GM18907 (cell line): Measurements from ENCODE around the gene GJB6.

Experiments used
- ATAC-seq: cut with Tn5 transposase; IDR thresholded peaks from one replicate; pipeline ENCODE4 v1.9.1; 2021; ENCODE audit warnings: mild to moderate bottlenecking, moderate library complexity; ENCODE audit not compliant: unreplicated experiment

Gene GJB6

DNA sequence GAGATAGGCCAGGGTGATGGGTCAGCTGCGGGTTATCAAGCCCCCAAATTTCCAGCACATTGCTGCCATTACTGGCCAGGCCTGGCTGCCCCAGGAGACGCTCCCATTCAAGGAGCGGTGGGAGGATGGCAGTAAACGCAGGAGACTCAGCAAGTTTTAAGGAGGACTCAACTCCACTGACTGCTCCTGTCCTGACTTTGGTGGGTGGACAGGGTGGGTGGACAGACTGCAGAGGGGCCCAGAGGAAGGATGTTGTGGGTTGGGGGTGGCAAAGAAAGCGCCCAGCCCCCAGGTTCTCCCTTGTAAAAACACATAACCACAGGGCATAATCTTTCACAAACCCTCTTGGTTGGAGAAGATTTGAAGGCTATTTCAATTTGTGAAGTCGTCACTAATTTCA is 4.4 kb downstream of the GJB6 start:
- no peak for ATAC-seq

DNA sequence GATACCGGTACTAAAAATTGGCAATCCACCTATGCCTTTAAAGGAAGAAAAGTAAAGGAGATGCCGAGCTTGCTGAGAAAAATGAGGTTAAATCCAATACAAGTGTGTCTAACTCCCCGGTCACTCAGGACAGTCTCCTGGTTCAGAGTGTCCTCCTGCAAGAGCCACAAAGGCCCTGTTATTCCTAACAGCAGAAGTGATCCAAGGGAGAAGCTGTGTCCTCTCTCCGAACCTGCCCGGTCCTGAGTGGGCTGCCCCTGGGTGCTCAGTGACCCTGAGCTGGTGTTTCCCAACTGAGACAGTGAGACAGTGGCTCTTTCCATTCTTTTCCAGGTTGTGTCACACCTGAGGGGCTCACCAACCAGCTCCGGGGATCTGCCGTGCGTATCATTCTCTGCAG is 4.8 kb downstream of the GJB6 start:
- ATAC-seq: no peak

DNA sequence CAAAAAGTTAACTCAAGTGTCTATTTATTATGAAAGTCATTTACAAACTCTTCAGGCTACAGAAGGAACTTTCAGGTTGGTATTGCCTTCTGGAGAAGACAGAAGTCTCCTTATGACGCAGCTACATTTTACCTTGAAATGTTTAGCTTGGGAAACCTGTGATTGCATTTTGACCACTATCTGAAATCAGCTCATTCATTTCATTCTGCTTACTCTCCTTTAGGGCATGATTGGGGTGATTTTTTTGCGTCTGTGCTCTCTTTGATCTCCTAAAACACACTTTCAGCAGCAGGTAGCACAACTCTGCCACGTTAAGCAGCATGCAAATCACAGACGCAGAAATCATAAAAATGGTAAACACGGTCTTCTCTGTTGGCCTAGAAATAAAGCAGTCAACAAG is 9.6 kb downstream of the GJB6 start:
- ATAC-seq: no peak

DNA sequence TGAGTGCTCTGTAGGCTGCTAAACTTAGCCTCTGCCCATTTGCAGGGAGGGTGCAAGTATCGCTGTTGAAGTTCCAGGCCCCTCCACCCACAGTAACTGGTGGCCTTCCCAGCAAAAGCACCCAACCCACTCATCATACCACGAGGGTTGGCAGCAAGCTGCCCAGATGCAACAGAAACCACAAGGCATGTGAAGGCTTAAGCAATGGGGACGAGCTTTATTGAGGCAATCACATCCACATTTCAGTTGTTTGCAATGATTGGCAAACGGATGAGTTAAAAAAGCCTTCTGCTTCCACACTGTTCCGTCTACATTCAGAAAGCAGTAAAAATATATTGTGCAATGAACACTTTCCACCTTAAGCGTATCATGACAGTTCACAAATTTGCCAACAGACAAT is 10.3 kb downstream of the GJB6 start:
- ATAC-seq: no peak

DNA sequence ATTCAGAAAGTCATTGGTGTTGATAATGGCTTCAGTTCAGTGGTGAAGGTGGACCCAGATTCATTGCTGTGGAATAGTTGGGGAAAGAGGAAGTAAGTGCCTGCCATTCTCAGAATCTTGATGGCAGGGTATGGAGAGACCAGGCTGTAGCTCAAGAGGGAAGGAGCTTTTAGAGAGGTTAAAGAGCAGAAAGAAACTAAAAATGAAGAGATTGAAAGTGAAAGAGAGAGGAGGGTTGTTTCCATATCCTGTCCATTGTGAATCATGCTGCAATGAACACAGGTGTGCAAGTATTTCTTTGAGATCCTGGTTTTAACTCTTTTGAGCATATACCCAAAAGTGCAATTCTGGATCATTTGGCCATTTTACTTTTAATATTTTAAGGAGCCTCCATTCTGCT is 12.5 kb downstream of the GJB6 start:
- ATAC-seq: peak; percentile 93

DNA sequence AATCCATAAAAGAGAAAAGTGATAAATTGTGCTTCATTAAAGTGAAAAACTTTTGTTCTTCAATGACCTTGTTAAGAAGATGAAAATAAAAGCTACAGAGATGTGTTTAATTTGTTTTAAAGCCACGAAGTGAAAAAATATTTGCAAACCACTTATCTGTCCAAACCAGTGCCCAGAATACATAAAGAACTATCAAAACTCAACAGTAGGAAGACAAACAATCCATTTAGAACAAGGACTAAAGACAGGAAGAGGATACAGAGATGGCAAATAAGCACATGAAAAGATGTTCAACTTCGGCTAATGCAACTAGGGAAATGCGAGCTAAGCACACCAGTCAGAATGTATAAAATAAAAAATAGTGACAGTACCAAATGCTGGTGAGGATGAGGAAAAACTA is 15.0 kb downstream of the GJB6 start:
- no peak for ATAC-seq

DNA sequence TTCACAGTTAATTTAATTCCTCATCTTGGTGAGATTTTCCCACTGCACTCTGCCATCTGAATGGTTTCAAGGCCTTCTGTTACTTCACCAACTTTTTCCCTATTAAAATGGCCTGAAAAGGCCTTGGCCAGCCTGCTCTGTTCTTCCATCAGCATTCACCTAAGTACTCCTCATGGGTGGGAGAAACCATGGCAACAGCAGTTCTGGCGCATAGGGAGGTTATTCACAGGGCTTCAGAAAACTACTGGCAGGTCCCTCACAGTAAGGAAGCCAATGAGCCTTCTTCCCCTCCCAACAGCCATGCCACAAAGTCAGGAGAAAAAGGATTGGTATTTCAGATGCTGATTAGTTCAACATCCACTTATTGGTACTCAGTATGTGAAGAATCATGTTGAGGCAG is 22.2 kb downstream of the GJB6 start:
- no peak for ATAC-seq

DNA sequence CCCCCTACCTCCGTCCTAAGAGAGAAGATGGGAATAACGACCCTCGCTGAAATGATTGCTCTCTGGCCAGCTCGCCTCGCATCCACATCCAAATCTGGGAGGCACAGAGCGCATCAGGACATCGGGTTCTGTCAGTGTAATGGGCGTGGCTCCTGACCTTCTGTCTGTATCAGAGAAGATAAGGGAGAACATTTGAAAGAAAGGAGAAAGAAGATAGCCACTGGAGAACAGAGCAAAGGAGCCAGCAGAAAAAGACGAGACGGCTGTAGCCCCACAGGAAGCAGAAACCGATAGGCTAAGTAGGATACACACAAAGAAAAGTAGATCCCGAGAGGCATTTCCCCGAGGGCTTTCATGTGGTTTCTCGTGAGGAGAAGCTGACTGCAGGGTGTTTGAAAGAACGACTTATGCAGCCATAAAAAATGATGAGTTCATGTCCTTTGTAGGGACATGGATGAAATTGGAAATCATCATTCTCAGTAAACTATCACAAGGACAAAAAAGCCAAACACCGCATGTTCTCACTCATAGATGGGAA is 25.4 kb downstream of the GJB6 start:
- no peak for ATAC-seq

DNA sequence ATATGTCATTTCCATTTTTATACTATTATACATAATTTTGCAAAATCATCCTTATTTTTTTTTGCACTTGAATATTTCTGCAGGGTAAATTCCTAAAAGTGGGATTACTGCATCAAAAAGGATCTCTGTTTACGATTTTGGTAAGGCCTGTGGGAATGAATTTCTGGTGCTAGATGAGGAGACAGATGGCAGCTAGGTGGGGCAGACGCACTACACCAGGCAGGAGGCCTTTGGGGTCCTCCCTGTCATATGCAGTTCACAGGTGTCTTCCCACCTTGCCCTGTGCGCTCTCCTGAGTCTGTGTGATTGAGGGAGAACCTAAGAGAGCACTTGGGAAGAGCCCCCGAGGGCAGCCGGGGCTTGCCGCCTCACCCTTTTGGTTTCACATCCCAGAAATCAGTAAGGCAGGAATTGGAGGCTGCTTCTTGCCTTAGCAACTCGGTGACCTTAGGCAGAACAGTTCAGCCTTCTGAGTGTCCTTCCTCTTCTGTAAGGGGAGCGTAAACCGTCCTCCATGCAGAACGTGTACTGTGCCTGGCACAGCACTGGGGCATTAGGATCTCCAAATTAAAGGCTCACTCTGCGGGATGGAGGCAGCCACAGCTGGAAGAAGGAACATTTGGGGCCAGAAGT is 25.9 kb downstream of the GJB6 start:
- ATAC-seq: no peak

DNA sequence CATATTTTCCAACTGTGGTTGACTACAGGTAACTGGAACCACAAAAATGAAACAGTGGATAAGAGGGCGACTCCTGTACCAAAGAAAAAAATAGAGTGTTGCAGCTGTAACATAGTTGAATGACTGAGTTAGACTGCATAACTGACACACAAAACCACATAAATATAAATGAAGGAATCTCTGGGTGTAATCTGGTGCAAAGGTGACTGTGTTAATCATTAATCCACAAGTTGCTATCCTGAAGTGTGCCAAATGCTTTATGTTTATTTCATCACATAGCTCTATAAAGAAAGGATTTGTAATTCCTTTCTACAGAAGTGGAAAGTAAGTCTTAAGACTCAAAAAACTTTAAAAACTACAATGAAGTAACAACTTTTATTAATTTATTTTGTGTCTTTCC is 33.3 kb downstream of the GJB6 start:
- ATAC-seq: no peak

DNA sequence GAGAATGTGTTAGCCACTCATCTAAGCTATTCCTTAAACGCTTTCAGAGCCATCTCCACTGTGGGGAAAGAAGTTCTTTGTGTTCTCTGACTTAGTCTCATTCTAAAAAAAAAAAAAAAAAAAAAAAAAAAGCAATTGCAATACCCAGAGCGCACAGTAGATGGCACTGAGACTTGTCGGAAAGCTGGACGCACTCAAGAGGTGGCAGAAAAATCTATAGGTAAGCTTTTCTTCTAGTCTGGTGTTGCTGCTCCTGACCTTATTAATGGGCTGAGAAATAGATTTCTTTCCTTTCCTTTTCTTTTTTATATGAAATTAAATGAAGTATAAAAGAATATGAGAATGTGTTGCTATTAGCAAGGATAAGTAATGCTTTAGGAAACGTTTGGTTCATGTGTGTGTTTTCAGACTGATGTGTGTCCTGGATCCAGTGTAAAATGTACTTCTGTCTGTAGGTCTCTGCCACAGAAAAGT is 34.7 kb downstream of the GJB6 start:
- no peak for ATAC-seq

DNA sequence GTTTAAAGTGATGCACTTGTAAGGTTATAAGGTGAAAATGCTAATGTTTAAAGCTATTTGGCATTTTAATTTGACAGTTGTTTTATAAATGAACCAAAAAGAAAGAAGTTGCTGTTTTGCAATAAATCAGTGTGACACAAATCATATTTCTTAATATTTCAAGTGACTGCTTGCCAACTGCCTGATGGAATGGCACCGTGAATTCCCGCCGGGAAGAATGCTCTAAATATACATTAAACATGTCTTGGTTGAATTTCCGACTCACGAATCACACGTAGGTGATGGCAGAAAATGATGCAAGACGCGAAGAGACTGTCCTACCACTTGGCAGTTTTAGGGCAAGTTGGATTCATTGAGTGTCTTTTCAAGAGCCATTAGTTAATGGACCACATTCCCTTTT is 36.3 kb downstream of the GJB6 start:
- no peak for ATAC-seq

DNA sequence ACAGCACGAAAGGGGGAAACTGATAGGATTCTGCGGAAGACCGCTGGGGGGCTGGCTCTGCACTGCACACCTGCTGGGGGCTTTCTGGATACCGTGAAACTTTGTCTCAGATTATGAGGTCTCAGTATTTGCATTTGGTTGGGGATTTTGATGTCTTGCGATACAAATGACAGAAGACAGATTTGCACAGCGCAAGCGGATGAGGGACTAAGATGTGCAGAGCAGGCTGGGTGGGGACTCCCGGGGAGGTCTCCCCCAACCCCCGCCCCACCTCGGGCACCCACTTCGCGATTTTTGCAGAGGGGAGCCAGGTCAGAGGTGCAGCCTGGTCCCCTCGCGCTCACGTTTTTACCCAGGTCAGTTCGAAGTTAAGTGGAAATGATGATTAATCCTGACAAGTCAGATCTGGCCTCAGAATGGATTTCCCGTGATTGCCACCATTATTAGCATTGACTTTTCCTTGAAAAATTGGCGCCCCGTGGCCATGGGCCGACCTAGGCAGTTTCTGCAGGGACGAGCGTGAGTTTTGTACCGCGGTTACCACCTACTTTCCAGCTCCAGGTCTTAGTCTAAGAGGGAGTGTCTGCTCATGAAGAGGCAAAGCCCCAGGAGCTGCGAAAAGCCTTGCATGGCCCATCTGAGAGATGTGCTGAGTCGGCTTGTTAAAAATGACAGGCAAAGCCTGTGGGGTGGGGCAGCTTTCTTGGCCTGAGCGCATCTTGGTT is 38.0 kb downstream of the GJB6 start:
- ATAC-seq: peak; percentile 39

DNA sequence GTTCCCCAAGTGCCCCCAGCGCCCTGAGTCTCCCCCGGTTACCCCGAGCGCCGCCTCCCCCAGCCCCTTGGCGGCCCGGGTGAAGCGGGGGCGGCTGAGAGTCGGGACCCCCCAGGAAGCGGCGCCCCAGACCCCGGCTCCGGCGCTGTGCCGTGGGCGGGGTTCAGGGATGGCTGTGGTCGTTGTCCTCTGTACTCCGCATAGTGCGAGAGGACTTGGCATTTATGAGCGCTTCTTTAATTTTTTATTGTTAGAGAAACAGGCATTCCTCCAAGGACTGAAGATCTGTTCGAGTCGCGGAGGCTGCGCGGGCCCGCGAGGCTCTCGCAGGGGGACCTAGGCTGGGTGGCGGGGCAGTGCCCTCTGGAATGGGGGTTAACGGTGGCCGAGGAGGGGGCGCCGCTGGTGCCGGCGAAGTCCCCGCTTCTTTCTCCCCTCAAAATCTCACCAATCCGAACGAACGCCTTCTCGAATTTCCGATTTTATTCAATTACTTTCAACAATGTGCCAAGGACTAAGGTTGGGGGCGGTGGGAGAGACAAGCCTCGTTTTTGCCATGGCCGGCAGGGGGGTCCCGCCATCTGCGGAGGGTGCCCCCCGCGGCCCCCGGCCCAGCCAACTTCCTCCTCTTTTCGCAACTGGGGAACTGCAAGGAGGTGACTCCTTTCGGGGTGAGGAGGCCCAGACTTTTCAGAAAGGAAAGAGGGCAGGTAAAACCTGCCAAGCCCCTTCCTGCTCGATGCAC is 38.8 kb downstream of the GJB6 start:
- no peak for ATAC-seq

DNA sequence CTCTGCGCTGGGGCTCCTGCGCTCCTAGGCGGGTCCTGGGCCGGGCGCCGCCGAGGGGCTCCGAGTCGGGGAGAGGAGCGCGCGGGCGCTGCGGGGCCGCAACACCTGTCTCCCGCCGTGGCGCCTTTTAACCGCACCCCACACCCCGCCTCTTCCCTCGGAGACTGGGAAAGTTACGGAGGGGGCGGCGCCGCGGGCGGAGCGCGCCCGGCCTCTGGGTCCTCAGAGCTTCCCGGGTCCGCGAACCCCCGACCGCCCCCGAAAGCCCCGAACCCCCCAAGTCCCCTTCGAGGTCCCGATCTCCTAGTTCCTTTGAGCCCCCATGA is 39.3 kb downstream of the GJB6 start, which contains the start of gene GJB2:
Gene GJB2, minus strand, starts transcription at position 103 of the 326 bp plus-strand sequence. CDS start 3,357 bp downstream, outside the sequence.
- ATAC-seq: no peak

DNA sequence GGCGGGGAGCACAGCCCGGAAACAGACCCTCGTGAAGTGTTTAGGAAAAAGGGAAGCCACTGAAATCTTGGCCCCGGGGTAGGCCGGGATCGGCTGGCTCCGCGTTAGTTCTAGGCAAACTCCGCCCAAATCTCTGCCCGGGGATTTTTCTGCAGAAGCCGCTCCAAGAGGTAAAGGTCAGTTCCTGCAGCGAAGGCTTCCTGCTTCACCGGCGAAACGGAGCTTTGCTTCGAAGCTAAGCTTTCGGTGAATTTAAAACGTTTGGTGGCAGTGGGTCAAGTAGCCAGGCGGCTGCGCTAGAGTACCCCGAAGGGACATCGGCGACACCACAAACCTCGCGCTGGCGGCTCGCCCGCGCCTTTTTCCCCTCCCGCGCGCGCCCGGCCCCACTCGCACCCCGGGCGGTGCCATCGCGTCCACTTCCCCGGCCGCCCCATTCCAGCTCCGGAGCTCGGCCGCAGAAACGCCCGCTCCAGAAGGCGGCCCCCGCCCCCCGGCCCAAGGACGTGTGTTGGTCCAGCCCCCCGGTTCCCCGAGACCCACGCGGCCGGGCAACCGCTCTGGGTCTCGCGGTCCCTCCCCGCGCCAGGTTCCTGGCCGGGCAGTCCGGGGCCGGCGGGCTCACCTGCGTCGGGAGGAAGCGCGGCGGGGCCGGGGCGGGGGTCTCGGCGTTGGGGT is 39.8 kb downstream of the GJB6 start:
- no peak for ATAC-seq

DNA sequence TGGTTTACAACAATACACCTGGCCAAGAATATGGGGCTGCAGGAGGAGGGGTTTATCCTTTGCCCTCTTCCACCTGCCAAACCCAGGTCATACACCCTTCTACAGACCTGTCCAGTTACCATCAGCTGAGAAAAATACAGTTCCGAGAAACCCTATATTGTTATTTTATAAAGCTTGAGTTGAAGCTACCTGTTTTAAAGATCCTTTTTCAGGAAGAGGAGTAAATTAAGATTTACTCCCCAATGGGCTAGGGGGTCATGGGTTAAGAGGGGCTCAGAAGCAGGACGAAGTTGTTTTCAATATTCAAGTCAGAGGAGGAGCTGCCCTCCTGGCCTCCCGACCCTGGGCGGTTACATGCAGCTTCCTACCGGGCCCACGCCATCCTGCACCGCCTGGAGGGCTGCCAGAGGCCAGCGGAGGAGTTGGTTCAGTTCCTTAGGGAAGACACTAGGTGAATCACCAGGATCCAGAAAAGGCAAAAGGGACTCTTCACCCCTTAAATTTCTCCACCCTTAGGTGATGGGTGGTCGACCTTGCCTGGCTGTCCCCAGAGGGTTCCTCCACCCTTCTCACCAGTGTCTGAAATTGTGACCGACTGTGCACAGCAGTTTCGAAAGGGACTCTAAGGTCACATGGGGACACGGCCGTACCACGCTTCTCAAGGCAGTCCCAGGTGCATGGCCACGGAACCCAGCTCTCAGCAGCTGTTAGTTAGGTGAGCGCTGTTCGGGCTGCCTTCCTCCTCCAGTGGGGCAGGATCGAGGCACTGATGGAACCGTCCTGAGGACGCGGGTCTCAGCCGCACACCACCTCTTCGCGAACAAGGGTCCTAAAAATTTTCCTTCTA is 40.6 kb downstream of the GJB6 start:
- no peak for ATAC-seq

DNA sequence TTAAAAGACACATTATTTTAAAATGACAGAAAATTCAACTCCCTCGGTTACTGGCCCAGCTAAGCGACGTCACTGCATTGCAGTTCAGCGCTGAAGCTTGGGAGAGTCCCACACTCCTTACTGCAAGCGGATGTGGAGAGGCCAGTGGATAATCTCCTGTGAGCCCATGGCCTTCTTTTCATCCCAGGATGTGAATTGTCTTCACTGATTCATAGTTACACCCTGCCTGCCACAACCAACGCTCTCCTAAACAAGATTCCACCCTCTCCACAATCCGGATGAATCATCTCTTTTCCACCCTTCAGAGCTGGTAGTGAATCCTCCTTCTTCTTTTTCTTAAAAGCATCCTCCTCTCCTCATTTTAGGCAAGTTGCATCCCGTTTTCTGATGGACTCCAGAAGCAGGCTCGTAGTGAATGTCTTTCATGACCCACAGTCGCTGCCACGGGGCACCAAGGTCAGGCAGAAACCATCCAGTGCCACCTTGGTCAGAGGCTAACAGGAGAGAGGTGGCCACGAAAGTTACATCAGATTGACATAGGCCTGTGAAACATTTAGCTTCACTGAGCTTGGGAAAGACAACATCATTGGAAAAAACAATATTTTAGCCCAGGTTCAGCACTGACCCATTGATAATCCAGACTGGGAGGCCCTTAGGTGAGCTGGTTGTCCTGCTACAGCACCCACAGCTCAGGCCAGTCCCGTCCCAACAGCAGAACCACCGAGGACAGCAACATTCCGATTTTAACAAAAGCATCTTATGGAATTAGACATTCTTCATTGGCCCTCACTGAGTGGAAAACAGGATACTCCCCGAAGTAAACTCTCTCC is 41.4 kb downstream of the GJB6 start:
- ATAC-seq: no peak

DNA sequence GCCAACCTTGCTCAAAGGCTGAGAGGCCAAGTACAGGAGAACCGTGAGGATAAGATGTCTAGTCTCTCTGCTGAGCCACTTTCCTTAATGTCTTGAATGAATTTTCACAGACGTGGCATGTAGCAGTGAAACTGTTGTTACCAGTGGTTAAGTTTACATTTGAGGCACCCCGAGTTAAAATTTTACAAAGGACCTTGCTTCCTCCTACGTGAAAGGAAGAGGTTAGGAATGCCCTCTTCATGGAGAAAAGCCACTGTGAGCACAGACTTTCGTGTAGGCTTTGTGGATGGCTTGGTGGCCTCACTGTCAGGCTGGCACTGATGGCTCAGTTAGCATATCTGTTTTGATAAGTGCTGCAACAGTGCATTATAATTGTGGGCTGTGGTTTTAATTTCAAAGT is 42.0 kb downstream of the GJB6 start:
- no peak for ATAC-seq
